DOHH2 (cell line): ENCODE results near the gene CEP85.

Experiments used
- H3F3A ChIP-seq: fragments of 200-600 bp; sonication (generic), shearing (Covaris generic); 2 replicates; pipeline ENCODE4 v1.6.0; 2016; ENCODE audit warnings: antibody characterized with exemption, mild to moderate bottlenecking; ENCODE audit not compliant: control insufficient read depth, insufficient read depth
- H3K27ac ChIP-seq: fragments of 200-600 bp; sonication (generic); 2 replicates; pipeline ENCODE4 v1.5.1; 2014; ENCODE audit warnings: low read depth, mild to moderate bottlenecking, low read length, moderate library complexity
- H3K27me3 ChIP-seq: fragments of 200-600 bp; sonication (generic); 2 replicates; pipeline ENCODE4 v1.6.1; 2014; ENCODE audit warnings: mild to moderate bottlenecking, low read length, mixed read lengths; ENCODE audit not compliant: control insufficient read depth
- H3K36me3 ChIP-seq: fragments of 200-600 bp; sonication (generic); 2 replicates; pipeline ENCODE4 v1.6.1; 2014; ENCODE audit warnings: mild to moderate bottlenecking, low read length, moderate library complexity, mixed read lengths; ENCODE audit not compliant: control insufficient read depth
- H3K4me1 ChIP-seq: fragments of 200-600 bp; sonication (generic); 2 replicates; pipeline ENCODE4 v1.6.1; 2014; ENCODE audit warnings: mild to moderate bottlenecking, low read length, mixed read lengths; ENCODE audit not compliant: control insufficient read depth
- H3K4me2 ChIP-seq: fragments of 200-600 bp; sonication (generic); 2 replicates; pipeline ENCODE4 v1.6.0; 2014; ENCODE audit warnings: mild to moderate bottlenecking, low read length, moderate library complexity
- H3K4me3 ChIP-seq: fragments of 200-600 bp; sonication (generic); 2 replicates; pipeline ENCODE4 v1.5.1; 2014; ENCODE audit warnings: mild to moderate bottlenecking, low read length, mixed read lengths
- H3K79me2 ChIP-seq: fragments of 200-600 bp; sonication (generic); 2 replicates; pipeline ENCODE4 v1.6.1; 2014; ENCODE audit warnings: mild to moderate bottlenecking, low read length, mixed read lengths; ENCODE audit not compliant: control insufficient read depth
- H3K9me2 ChIP-seq: fragments of 200-600 bp; sonication (generic); replicated peaks from 2 replicates; pipeline ENCODE4 v1.6.1; 2014; ENCODE audit warnings: mild to moderate bottlenecking, low read length, mixed read lengths; ENCODE audit not compliant: control insufficient read depth
- H3K9me3 ChIP-seq: fragments of 200-600 bp; sonication (generic); 2 replicates; pipeline ENCODE4 v1.6.1; 2014; ENCODE audit warnings: antibody characterized with exemption, low read length, mixed read lengths; ENCODE audit not compliant: control insufficient read depth, insufficient read depth
- H4K20me1 ChIP-seq: fragments of 200-600 bp; sonication (generic); 2 replicates; pipeline ENCODE4 v1.6.0; 2014; ENCODE audit warnings: low read depth, mild to moderate bottlenecking, antibody characterized with exemption, low read length, moderate library complexity; ENCODE audit not compliant: control insufficient read depth, insufficient read depth
- CTCF ChIP-seq: fragments of 200-600 bp; sonication (generic); IDR thresholded peaks from one replicate; pipeline ENCODE4 v1.5.1; 2014; ENCODE audit warnings: antibody characterized with exemption, mild to moderate bottlenecking, low read depth, low read length; ENCODE audit not compliant: poor library complexity, severe bottlenecking
- EZH2phosphoT487 ChIP-seq: fragments of 200-600 bp; sonication (generic); IDR thresholded peaks from 2 replicates; pipeline ENCODE4 v1.6.1; 2017; ENCODE audit warnings: borderline replicate concordance, mild to moderate bottlenecking, antibody characterized with exemption, low read length, moderate library complexity, mixed read lengths

CEP85 gene

GRCh38 chr1:26210147-26210870 is 23.7 kb upstream of the CEP85 start:
- no peaks in the 10 kb centered on the region for H3K79me2 ChIP-seq

GRCh38 chr1:26212726-26213125 is 21.3 kb upstream of the CEP85 start:
- peaks cover 17% of the 10 kb centered on the region for H3K27me3 ChIP-seq
- TF ChIP-seq EZH2phosphoT487 (no peak), CTCF (no peak)
- no peaks in the 10 kb centered on the region for H3K79me2 ChIP-seq
- no peaks in the 10 kb centered on the region for H3F3A ChIP-seq
- H3K4me2 ChIP-seq: no peak overlapping the region
- H3K9me3 ChIP-seq: no peaks in the 10 kb centered on the region
- H3K4me3 ChIP-seq: no peak overlapping the region
- H3K36me3 ChIP-seq: no peaks in the 10 kb centered on the region
- H3K27ac ChIP-seq: no peak overlapping the region
- no peaks in the 10 kb centered on the region for H3K9me2 ChIP-seq
- H3K4me1 ChIP-seq: no peaks in the 10 kb centered on the region
- H4K20me1 ChIP-seq: no peaks in the 10 kb centered on the region

More at GRCh38 chr1:26210147-26210870, 23.7 kb upstream of the CEP85 start:
- Histone ChIP-seq H4K20me1 (no peaks in the 10 kb centered on the region), H3K9me2 (no peaks in the 10 kb centered on the region), H3F3A (no peaks in the 10 kb centered on the region), H3K27me3 (peaks cover 8% of the 10 kb centered on the region; the same call in 1 of the 2 replicates), H3K4me2 (no peak overlapping the region), H3K4me1 (no peaks in the 10 kb centered on the region), H3K9me3 (no peaks in the 10 kb centered on the region), H3K27ac (no peak overlapping the region), H3K4me3 (no peak overlapping the region), H3K36me3 (no peaks in the 10 kb centered on the region)
- TF ChIP-seq EZH2phosphoT487 (no peak), CTCF (no peak)

- Histone ChIP-seq H3K79me2 (no peaks in the 10 kb centered on the region), H3K27ac (no peak overlapping the region), H3K9me3 (no peaks in the 10 kb centered on the region), H3K27me3 (peaks cover 17% of the 10 kb centered on the region), H4K20me1 (no peaks in the 10 kb centered on the region), H3F3A (no peaks in the 10 kb centered on the region), H3K4me2 (no peak overlapping the region), H3K36me3 (no peaks in the 10 kb centered on the region), H3K4me1 (no peaks in the 10 kb centered on the region), H3K9me2 (no peaks in the 10 kb centered on the region), H3K4me3 (no peak overlapping the region)
- no peak for TF ChIP-seq EZH2phosphoT487
- no peak for TF ChIP-seq CTCF
Measured at GRCh38 chr1:26213335-26213905, 20.6 kb upstream of the CEP85 start.
